Right forelimb (tissue), 1 donor: ENCODE results near the gene MFSD11.
"Not testable (repeated sequence)": the region's sequence is repeated elsewhere in the genome, so short reads cannot be mapped to it uniquely, and the experiment has no call there.

Source experiments
- DNase-seq: peaks from one replicate; pipeline ENCODE4 v3.0.0-alpha.2; 2018

Gene MFSD11

GRCh38 chr17:76752006-76752405, 14.1 kb downstream of the MFSD11 start:
- no peak for DNase-seq

GRCh38 chr17:76753061-76753961, 15.4 kb downstream of the MFSD11 start:
- no peak for DNase-seq

GRCh38 chr17:76755285-76755684, 17.4 kb downstream of the MFSD11 start:
- no peak for DNase-seq

- DNase-seq: no peak
Observed at GRCh38 chr17:76757256-76757655, 19.3 kb downstream of the MFSD11 start.

GRCh38 chr17:76758570-76758969, 20.7 kb downstream of the MFSD11 start:
- no peak for DNase-seq

- DNase-seq: no peak
Observed at GRCh38 chr17:76772842-76773525, 35.1 kb downstream of the MFSD11 start.

GRCh38 chr17:76775021-76775600, 37.2 kb downstream of the MFSD11 start:
- DNase-seq: no peak

- no peak for DNase-seq
Observed at GRCh38 chr17:76781056-76781982, 43.4 kb downstream of the MFSD11 start.

- no peak for DNase-seq
Observed at GRCh38 chr17:76783146-76783545, 45.2 kb downstream of the MFSD11 start.

- no peak for DNase-seq
Observed at GRCh38 chr17:76784926-76785325, 47.0 kb downstream of the MFSD11 start.

GRCh38 chr17:76787866-76788265, 49.9 kb downstream of the MFSD11 start:
- DNase-seq: not testable (repeated sequence)

- no peak for DNase-seq
Observed at GRCh38 chr17:76789235-76789788, 51.4 kb downstream of the MFSD11 start.

- peak; percentile 55 for DNase-seq
Observed at GRCh38 chr17:76791053-76791980, 53.4 kb downstream of the MFSD11 start.

GRCh38 chr17:76792348-76792747, 54.4 kb downstream of the MFSD11 start:
- no peak for DNase-seq

- no peak for DNase-seq
Observed at GRCh38 chr17:76793775-76794174, 55.9 kb downstream of the MFSD11 start.

GRCh38 chr17:76796081-76796480, 58.2 kb downstream of the MFSD11 start:
- no peak for DNase-seq

GRCh38 chr17:76797241-76797840, 59.4 kb downstream of the MFSD11 start:
- DNase-seq: no peak

- DNase-seq: no peak
Observed at GRCh38 chr17:76801706-76802105, 63.8 kb downstream of the MFSD11 start.

GRCh38 chr17:76805319-76805718, 67.4 kb downstream of the MFSD11 start:
- no peak for DNase-seq

- DNase-seq: not testable (repeated sequence)
Observed at GRCh38 chr17:76806151-76806550, 68.2 kb downstream of the MFSD11 start.

- DNase-seq: not testable (repeated sequence)
Observed at GRCh38 chr17:76806767-76807166, 68.8 kb downstream of the MFSD11 start.
